HG03280 (cell line): ENCODE measurements around the gene NBAS.
"Not testable (repeated sequence)": the region's sequence is repeated elsewhere in the genome, so short reads cannot be mapped to it uniquely, and the experiment has no call there.

ENCODE experiments used
- ATAC-seq: cut with Tn5 transposase; IDR thresholded peaks from one replicate; pipeline ENCODE4 v1.9.1; 2021; ENCODE audit warnings: mild to moderate bottlenecking, moderate library complexity; ENCODE audit not compliant: unreplicated experiment

Gene NBAS

GRCh38 chr2:15278296-15278695, 282.8 kb downstream of the NBAS start:
- ATAC-seq: no peak

DNA sequence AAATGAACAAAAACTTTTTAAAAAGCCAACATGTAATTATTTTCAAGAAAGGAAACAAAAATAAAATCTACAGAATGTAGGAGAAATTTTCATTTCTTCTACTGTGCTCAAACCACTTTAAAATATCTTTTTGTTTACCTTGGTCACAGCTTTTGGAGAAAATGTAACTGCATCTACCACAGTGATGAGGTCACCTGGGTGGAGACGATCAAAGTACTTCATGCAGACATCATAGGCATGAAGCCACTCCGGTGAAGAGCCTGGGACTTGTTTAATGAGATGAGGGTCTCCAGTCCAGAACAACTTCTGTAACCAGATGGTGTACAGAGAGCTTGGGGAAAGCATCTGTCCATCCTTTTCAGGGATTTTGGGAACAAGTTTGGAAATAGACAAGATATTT, 285.8 kb downstream of the NBAS start:
- ATAC-seq: no peak

DNA sequence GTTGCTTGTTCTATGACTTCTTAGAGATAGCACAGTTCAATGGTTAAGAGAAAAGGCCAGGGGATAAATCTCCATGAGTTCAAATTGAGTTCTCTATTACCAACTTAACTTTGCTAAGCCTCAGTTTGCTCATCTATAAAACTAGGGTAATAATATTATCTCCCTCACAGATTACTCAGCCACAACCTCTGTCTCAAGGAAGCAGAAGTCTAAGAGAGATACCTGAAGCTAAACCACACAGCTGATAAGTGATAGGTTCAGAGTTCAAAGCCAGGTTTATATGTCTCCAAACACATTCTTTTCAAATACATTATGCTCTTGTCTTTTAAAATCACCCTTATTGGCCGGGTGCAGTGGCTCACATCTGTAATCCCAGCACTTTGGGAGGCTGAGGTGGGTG, 287.7 kb downstream of the NBAS start:
- ATAC-seq: no peak

- no peak for ATAC-seq
Observed at GRCh38 chr2:15272942-15273341, 288.2 kb downstream of the NBAS start.

DNA sequence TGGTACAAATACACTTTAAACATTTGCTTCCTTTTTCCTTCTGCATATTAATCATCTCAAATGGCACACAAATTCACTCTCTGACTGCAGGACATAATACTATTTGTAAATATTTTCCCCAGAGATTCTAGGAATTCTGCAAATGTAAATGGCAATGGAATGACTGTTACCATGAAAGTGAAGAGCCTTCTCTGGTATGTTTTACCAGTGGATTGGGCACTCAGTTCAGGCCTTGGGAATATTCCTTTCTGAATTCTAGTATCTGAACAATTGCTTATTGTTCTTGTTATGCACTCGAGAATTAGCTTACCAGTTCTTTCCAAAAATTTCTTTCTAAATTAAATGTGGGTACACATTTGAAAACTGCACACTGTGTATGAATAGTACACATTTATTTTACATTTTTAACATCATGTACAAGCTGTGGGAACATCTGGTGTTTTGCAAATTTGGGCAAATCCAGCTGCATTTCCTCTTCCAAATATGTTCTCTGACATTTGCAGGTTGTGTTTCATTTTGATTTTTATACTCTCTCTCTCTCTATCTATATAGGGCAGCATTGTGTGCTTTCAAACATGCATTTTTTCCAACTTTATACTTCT, 289.1 kb downstream of the NBAS start:
- ATAC-seq: no peak

DNA sequence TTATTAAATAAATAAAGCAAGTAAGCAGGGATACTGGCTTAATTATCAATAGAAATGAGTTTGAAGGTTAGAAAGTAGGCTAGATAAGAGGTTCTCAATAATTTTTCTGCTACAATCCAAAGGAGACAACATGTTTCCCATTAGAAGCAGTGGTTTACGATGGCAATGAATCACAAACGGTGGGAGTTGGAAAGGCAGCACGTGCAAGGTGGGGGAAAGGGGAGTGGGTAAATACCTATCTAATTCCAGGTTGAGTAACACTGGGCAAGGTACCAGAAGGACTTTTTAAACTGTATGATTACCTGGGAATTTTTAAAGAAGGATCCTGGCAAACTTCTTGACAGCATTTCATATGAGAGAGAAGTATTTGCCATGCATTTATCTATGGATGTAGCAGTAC, 289.9 kb downstream of the NBAS start:
- ATAC-seq: no peak

DNA sequence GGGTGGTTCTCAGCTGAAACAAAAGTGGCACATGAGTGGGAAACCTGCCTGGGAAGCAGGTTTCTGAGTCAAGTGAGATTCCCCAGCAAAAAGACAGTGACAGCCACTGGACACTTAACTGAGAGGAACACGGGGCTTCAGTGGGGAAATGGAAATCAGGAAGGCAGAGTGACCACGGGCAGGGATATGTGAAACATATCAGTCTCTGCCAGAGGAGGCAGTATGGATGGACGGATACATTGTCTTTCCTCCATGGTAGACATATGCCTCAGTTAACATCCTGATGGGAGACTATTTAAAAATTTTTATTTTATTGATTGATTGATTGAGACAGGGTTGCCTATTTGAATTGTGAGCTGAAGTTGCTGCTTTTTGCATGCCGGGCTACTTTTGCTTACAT, 292.1 kb downstream of the NBAS start:
- ATAC-seq: no peak

DNA sequence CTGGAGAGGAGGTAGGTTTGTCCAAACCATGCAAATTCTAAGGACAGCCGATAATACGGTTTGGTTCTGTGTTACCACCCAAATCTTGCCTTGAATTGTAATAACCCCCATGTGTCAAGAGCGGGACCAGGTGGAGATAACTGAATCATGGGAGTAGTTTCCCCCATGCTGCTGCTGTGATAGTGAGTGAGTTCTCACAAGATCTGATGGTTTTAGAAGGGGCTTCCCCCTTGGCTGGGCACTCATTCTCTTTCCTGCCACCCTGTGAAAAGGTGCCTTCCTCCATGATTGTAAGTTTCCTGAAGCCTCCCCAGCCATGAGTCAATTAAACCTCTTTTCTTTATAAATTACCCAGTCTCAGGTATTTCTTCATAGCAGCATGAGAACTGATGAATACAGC, 295.2 kb downstream of the NBAS start:
- no peak for ATAC-seq

GRCh38 chr2:15263976-15264685, 297.0 kb downstream of the NBAS start:
- no peak for ATAC-seq

DNA sequence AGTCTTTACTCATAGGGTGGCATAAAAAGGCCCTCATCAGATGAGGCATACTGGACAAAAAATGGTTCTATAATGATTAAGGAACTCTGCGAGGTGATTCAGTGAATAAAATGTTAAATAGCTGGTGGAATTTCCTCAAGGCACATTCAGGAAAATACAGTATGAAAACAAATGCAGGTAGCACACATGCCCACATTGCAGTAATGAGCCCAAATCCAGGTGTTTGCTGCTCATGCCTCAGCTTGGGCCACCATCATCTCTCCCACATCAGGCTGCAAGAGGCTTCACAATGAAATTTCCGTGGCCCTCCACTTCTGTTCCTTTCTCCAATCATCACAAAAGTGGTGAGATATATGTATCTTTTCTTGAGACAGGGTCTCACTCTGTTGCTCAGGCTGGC, 298.3 kb downstream of the NBAS start:
- ATAC-seq: no peak

GRCh38 chr2:15260835-15261234, 300.3 kb downstream of the NBAS start:
- no peak for ATAC-seq

DNA sequence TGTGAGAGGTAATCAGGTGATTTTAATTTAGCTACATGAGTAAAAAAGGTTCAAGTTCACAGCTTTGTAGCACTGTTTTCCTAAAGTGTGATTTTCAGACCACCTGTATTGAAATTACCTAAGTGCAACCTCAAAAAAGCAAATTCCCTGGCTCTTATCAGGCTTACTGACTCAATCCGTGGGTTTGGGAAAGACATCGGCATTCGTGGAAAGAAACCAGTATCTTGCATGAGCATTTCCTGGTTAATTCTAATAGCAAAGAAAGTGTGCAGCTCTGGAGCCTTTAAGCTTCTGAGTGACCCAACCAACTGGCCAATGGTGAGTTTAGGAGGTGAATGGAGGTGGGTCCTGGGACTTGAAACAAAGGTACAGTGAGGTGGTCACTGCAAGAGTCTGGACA, 300.9 kb downstream of the NBAS start:
- no peak for ATAC-seq

DNA sequence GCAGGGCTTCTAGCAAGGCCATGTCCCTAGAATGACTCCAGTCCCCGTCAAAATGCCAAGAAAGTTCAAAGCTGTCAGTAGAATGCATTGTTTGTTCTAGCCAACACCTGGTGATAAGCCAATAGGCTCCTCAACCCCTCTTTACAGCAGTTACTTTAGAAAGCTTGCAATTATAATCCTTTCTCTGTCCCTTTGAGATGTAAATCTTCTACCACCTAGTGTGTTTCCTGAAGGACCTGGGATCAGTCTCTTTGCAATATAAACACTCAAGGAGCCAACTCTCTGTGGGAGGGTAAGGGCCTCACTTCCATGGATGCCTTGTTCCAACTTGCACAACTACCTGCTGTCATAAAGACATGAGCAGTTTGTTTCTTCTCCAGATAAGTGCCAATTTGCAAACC, 301.8 kb downstream of the NBAS start:
- no peak for ATAC-seq

- not testable (repeated sequence) for ATAC-seq
Observed at GRCh38 chr2:15258385-15258784, 302.7 kb downstream of the NBAS start.

DNA sequence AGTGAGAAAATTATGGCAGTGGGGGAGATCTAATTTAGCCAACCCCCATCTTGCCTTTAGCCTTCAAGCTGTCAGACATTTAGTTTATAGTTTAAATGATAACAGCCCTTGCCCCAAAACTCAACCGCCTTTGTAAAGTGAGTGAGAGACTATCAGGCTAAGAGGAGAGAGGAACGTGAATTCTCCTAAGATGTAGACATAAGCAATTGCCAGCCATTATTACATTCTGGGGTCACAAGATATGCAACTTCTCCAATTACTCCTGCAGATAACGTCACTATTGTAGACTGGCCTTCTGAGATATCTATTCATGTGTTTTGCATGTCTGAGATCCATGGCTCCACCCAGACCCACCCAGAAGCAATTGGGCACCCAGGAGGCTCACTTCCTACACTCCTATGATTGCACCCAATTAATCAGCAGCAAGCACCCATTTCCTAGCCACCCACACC, 307.3 kb downstream of the NBAS start:
- no peak for ATAC-seq

- ATAC-seq: no peak
Observed at GRCh38 chr2:15253247-15253646, 307.9 kb downstream of the NBAS start.

DNA sequence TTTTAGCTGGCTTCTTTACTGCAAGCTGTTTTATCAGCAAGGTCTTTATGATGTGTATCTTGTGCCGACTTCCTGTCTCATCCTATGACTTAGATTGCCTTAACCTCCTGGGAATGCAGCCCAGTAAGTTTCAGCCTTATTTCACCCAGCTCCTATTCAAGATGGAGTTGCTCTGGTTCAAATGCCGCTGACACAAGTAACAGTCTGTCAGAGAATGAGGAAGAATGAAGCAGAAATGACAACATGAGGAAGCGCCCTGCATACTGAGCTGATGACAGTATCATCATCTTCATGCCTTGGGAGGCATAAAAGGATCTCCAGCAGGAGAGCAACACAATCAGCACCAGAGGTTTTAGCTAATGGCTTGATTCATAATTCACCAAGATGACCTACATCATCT, 309.4 kb downstream of the NBAS start:
- ATAC-seq: no peak

- not testable (repeated sequence) for ATAC-seq
Observed at GRCh38 chr2:15250946-15251345, 310.2 kb downstream of the NBAS start.

- ATAC-seq: no peak
Observed at GRCh38 chr2:15246870-15247269, 314.3 kb downstream of the NBAS start.

GRCh38 chr2:15243762-15244161, 317.4 kb downstream of the NBAS start:
- no peak for ATAC-seq

DNA sequence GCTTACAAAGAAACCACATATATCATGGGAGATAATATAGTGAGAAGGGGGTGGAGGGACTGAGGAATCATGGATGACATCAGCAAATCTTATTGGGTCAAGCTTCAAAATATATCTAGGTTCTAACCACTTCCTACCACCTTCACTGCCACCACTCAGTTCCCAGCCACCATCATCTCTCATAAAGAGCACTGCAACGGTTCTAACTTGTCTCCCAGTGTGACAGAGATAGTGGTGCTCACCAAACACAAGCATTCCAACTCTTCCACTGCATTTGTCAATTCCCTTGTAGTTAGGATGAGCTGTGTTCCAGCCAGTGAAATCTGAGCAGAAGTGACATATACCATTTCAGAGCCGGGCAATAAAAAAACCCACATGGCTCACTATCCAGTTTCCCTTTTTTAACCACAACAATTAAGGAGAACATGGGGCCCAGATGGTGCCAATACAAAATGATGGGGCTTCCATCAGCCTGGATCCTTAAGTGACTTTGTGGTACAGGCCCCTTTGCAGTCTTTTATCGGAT, 318.1 kb downstream of the NBAS start:
- no peak for ATAC-seq

- ATAC-seq: no peak
Observed at GRCh38 chr2:15241929-15242328, 319.2 kb downstream of the NBAS start.

- ATAC-seq: no peak
Observed at GRCh38 chr2:15241201-15241600, 319.9 kb downstream of the NBAS start.
